ENCODE measurements around the gene CMYA5.

GRCh38 chr5:79795764-79796398 lies 106.2 kb downstream of the CMYA5 start:
- TF ChIP-seq CTCF (IDR thresholded peaks at IDR 0.05) (no peak), POLR2A (IDR thresholded peaks at IDR 0.05) (no peak), EP300 (IDR thresholded peaks at IDR 0.05) (no peak)

Data from tibial nerve (tissue), 4 donors.